Omental fat pad (tissue), 4 donors: ENCODE results near the gene WFDC12. TPM values are rescaled to one million over a fixed set of nuclear protein-coding genes. Genes with fewer than 3 reads are reported as not detected.
"Not testable (repeated sequence)": the region's sequence is repeated elsewhere in the genome, so short reads cannot be mapped to it uniquely, and the experiment has no call there.

Experiments used
- ATAC-seq: fragments of 150-250 bp; one replicate; pipeline ENCODE4 v1.9.1; 2016; ENCODE audit warnings: mild to moderate bottlenecking, moderate library complexity; ENCODE audit not compliant: low FRiP score
- DNase-seq: peaks from one replicate; pipeline ENCODE4 v3.0.0-alpha.2; 2019; ENCODE audit warnings: low spot score
- CTCF ChIP-seq, 3 donors: fragments of 450-650 bp; IDR thresholded peaks; one replicate each; pipeline ENCODE4 v1.5.1; 2016 to 2017; ENCODE audit warnings: antibody characterized with exemption in 3 of 3, mild to moderate bottlenecking in 3 of 3, moderate library complexity in 2 of 3
- total RNA-seq, 4 donors: library from RNA; depleted of rRNA; stranded (reverse); fragments of >200 nt; gene quantifications; one replicate each; pipeline ENCODE4 v1.1.0, GENCODE V29; 2016

The WFDC12 gene
- total RNA-seq, 4 donors from 2014 or later: not detected

- no peak for ATAC-seq
- no peak for TF ChIP-seq CTCF (IDR thresholded peaks at IDR 0.05)
- no peak for DNase-seq
Observed at GRCh38 chr20:45154183-45154582, 29.9 kb upstream of the WFDC12 start.

GRCh38 chr20:45153752-45154151, 29.5 kb upstream of the WFDC12 start:
- no peak for DNase-seq

GRCh38 chr20:45153147-45153546, 28.9 kb upstream of the WFDC12 start:
- TF ChIP-seq CTCF (IDR thresholded peaks at IDR 0.05): no peak
- ATAC-seq: no peak

More at GRCh38 chr20:45153752-45154151, 29.5 kb upstream of the WFDC12 start:
- TF ChIP-seq CTCF (IDR thresholded peaks at IDR 0.05): no peak
- no peak for ATAC-seq

GRCh38 chr20:45152405-45152804, 28.1 kb upstream of the WFDC12 start:
- ATAC-seq (no peak), DNase-seq (no peak)
- TF ChIP-seq CTCF (IDR thresholded peaks at IDR 0.05): no peak

More at GRCh38 chr20:45153147-45153546, 28.9 kb upstream of the WFDC12 start:
- no peak for DNase-seq

GRCh38 chr20:45149062-45149461, 24.8 kb upstream of the WFDC12 start:
- no peak for TF ChIP-seq CTCF (IDR thresholded peaks at IDR 0.05)
- ATAC-seq: no peak

GRCh38 chr20:45140836-45141235, 16.6 kb upstream of the WFDC12 start:
- no peak for ATAC-seq
- DNase-seq: no peak
- TF ChIP-seq CTCF (IDR thresholded peaks at IDR 0.05): no peak

More at GRCh38 chr20:45149062-45149461, 24.8 kb upstream of the WFDC12 start:
- no peak for DNase-seq

GRCh38 chr20:45139733-45140375, 15.6 kb upstream of the WFDC12 start:
- ATAC-seq, DNase-seq: not testable (repeated sequence)
